VCaP (cell line): ENCODE results near the gene TMEFF2.

Experiments used
- H3K27ac ChIP-seq: fragments of 450-650 bp; 2 replicates; pipeline ENCODE4 v1.5.1; 2017
- TF ChIP-seq, protein P1 (sequence below): fragments of 450-650 bp; conservative IDR thresholded peaks from 2 replicates; pipeline ENCODE4 v1.5.1; 2017; ENCODE audit warnings: mild to moderate bottlenecking, moderate library complexity

TMEFF2 gene

DNA sequence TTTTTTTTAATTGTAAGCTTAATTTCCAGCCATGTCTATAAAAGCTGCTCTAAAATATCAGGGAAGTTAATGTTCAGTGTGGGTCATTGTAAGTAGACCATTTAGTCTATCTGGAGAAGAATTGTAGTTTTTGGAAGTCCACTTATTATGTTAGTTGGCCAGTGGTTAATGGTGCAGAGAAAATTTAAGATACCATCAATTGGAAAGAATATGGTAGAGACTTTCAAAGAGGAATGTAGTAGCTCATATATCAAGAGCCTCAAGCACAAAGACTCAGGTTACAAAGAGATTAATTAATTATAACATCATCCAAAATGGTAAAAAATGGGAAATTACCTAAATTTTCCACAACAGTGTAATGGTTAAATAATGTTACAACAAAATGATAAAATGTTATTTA lies 220.1 kb downstream of the TMEFF2 start:
- H3K27ac ChIP-seq: no peak overlapping the region
- TF ChIP-seq, protein P1, sequence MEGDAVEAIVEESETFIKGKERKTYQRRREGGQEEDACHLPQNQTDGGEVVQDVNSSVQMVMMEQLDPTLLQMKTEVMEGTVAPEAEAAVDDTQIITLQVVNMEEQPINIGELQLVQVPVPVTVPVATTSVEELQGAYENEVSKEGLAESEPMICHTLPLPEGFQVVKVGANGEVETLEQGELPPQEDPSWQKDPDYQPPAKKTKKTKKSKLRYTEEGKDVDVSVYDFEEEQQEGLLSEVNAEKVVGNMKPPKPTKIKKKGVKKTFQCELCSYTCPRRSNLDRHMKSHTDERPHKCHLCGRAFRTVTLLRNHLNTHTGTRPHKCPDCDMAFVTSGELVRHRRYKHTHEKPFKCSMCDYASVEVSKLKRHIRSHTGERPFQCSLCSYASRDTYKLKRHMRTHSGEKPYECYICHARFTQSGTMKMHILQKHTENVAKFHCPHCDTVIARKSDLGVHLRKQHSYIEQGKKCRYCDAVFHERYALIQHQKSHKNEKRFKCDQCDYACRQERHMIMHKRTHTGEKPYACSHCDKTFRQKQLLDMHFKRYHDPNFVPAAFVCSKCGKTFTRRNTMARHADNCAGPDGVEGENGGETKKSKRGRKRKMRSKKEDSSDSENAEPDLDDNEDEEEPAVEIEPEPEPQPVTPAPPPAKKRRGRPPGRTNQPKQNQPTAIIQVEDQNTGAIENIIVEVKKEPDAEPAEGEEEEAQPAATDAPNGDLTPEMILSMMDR: no peak

DNA sequence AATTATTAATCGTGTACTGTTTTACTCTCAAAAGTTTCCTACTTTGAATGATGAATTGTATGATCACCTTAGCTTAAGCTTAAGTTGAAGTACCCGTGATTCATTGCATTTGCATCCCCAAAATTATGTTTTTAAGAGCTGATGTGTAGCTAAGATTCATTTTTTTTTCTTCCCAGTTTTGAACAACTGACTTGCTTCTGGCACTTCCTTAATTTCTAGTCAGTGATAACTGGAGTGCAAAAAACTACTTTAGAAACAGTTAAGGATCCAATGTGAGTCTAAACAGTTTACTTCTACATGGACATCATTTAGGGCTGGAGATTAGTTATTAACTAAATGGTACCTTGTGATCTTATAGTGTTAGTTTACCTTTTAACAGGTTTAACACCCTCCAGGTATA lies 223.9 kb downstream of the TMEFF2 start:
- TF ChIP-seq, protein P1: no peak
- H3K27ac ChIP-seq: no peak overlapping the region

DNA sequence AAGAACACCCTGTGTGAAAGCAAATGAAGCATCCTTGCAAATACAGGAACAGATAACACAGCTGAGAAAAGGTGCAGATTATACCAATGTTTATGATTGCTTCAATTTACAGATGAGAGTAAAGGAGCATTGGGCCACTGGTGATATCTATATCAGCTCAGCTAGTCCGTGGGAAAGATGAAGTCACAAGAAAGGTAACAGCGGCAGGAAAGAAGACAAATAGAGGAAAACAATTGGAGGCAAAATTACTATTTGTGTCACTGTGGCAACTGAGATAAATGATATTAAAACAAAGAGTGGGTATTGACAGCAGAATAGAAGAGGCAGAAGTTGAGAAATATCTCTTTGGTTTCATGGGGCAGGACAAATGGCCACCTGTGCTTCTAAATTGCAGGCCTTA lies 226.6 kb downstream of the TMEFF2 start:
- TF ChIP-seq, protein P1: no peak
- no peak overlapping the region for H3K27ac ChIP-seq

DNA sequence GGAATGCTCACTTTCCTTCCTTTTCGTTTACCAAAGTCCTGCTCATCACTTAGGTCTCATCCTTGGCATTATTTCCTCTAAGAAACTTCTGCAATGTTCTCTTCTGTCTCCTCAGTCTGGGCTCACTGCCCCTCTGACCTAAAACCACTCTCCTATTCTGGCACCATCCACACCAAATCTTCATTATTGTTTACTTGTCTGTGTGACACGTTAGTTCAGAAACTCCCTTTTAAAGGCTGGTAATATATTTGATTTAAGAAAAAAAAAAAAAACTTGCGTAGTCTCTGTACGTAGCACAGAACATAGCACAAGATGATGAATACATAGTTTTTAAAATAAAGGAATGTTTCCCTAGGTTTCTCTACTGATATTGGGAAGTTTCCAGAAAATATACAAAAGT lies 229.0 kb downstream of the TMEFF2 start:
- TF ChIP-seq, protein P1: no peak
- no peak overlapping the region for H3K27ac ChIP-seq

DNA sequence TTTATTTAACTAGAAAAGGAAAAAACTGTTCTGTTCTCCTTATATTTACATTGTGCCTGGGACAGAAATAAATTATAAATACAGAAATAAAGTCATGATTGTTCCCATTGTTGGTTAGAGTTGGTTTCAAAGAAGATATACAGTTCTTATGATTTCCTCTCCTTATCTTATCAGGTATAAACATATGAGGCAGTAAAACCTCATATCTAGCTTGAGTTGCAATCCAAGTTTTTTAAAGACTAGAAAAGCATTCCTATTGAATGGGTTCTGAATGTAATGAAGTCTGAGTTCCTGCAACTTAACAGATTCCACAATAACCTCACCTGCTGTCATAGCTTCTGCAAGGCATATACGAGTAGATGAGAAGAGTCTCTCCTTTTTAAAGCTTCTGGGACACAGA lies 233.2 kb downstream of the TMEFF2 start:
- peak overlapping the region; percentile 14; the same call in 1 of the 2 replicates for H3K27ac ChIP-seq
- TF ChIP-seq, protein P1: no peak

DNA sequence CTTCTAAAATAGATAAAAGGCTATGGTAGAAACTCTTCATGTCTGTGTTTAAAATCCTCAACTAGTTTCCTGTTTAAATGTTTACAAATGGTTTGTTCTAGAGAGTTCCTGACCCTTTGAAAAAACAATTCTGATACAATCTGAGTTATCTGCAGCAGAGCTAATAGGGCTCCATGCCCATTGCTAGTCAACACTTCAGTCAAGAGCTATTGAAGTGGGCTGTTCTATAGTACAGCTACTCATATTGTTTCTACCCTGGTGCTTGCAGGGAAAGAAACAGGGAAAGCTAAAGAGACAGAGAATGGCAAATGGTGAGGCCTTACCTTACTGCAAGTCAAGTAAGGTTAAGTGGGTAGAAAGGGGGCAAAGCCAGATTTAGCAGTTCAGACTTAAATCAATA lies 235.5 kb downstream of the TMEFF2 start:
- H3K27ac ChIP-seq: peak overlapping the region; percentile 25; the same call in 1 of the 2 replicates
- TF ChIP-seq, protein P1: no peak

DNA sequence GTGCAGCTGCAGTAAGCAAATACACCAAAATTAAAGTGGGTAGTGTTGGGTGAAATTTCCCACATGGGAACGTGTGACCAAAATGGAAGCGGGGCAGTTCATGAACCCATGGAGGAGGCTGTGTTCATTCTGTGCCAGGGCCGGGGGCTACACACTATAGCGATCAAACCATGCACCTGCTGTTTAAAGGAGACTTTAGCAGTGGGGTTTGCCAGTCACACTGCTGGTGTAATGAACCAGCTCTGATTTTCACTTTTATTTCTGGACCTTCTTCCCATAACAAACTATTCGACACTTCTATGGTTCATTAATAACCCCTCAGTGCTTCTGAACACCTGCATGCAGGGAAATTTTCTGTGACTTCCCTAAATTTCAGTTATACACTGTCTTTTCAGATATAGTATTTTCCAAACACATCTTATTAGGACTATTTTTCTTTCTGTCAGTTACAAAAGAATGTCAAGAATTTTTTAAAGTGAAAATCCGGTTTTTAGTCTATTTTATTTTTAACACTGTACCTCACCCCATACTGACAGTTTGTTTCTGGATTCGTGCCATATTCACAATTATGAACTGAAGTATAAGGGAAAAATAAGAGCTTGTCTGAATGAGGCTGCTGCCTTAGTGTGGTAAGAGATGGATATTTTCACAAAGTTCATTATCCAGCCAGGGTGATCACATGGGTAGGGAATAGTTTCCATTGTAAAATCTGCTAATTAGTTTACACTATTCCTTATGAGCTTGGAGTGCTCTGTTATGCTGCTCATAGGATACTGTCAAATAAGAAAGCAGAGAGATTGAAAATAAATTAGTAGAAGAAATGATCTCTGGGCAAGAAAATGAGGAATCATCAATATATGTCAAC lies 236.5 kb downstream of the TMEFF2 start:
- TF ChIP-seq, protein P1: no peak
- peak overlapping the region; percentile 25; the same call in 1 of the 2 replicates for H3K27ac ChIP-seq
